Fibroblast of lung (primary cell): ENCODE measurements around the gene HYKK.

ENCODE experiments used
- EZH2 ChIP-seq: IDR thresholded peaks from 2 replicates; pipeline ENCODE4 v1.5.1; 2012; ENCODE audit warnings: low read length, control low read depth, mild to moderate bottlenecking; ENCODE audit errors: missing control alignments
- TF ChIP-seq, protein P1 (sequence below), 2 donors: IDR thresholded peaks in 1 of 2; conservative IDR thresholded peaks in 1 of 2; 1 replicate in 1 of 2; 2 replicates in 1 of 2; pipeline ENCODE4 v1.5.1; 2011 to 2012; ENCODE audit warnings: low read length in 2 of 2, control low read depth in 1 of 2, inconsistent platforms in 1 of 2, low read depth in 1 of 2, mild to moderate bottlenecking in 1 of 2

DNA sequence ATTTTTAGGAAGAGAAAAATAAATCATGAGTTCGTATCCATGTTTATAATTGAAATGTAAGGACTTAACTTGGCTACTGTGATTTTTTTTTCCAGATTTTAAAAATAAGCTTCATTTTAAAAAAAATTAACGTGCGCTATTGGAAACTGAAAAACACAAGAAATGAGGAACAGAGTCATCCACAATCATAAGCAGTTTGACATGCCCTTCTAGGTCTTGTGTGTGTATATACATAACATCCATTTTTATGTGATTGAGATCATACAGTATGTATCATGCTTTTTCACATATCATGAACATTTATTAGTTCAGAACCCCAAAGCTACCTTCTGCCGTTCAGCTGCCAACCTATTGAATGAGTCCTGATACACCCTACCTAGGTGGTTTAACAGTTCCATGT is 46.6 kb upstream of the HYKK start:
- TF ChIP-seq, protein P1, sequence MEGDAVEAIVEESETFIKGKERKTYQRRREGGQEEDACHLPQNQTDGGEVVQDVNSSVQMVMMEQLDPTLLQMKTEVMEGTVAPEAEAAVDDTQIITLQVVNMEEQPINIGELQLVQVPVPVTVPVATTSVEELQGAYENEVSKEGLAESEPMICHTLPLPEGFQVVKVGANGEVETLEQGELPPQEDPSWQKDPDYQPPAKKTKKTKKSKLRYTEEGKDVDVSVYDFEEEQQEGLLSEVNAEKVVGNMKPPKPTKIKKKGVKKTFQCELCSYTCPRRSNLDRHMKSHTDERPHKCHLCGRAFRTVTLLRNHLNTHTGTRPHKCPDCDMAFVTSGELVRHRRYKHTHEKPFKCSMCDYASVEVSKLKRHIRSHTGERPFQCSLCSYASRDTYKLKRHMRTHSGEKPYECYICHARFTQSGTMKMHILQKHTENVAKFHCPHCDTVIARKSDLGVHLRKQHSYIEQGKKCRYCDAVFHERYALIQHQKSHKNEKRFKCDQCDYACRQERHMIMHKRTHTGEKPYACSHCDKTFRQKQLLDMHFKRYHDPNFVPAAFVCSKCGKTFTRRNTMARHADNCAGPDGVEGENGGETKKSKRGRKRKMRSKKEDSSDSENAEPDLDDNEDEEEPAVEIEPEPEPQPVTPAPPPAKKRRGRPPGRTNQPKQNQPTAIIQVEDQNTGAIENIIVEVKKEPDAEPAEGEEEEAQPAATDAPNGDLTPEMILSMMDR (conservative IDR thresholded peaks at IDR 0.05 in 1 of 2, IDR thresholded peaks at IDR 0.05 in 1 of 2; ENCODE audit: low read depth in 1 of 2, low read length in 2 of 2) = no peak
- TF ChIP-seq EZH2 = no peak
